H1 (cell line): ENCODE measurements around the gene KMT5C. TPM values are rescaled to one million over a fixed set of nuclear protein-coding genes. Genes with fewer than 3 reads are reported as not detected.

Experiments used
- CTCF ChIA-PET: fragments of 300-600 bp; sonication (Branson Sonifier 250); formaldehyde crosslinking; loops from one replicate; lab custom pipeline; 2021; ENCODE audit not compliant: partially characterized antibody; lab: Charles Lee
- POLR2A ChIA-PET: fragments of 300-600 bp; sonication (Branson Sonifier 250); formaldehyde crosslinking; loops from one replicate; lab custom pipeline; 2021; ENCODE audit warnings: inconsistent platforms; ENCODE audit not compliant: partially characterized antibody; lab: Charles Lee
- DNase-seq, 2 experiments: peaks; one replicate each; pipeline versions ENCODE4 v3.0.0 to v3.0.0-alpha.2; 2010 to 2022; ENCODE audit warnings: low spot score in 2 of 2, low read depth in 1 of 2, mixed read lengths in 1 of 2
- FAIRE-seq: peaks from 2 replicates; lab custom pipeline; 2011; peaks lifted over from hg19 to GRCh38; lab: Jason Lieb, UNC
- H2AFZ ChIP-seq: 2 replicates; pipeline ENCODE4 v1.8.1; 2012; ENCODE audit warnings: low read length, inconsistent platforms
- H2AK5ac ChIP-seq: 2 replicates; pipeline ENCODE4 v1.6.1; 2013; ENCODE audit warnings: low read depth, low read length
- H2BK120ac ChIP-seq: replicated peaks from 2 replicates; pipeline ENCODE3; 2013; ENCODE audit warnings: low read depth, low read length, inconsistent platforms
- H2BK12ac ChIP-seq: 2 replicates; pipeline ENCODE4 v1.6.1; 2013; ENCODE audit warnings: low read depth, low read length
- H2BK15ac ChIP-seq: 2 replicates; pipeline ENCODE4 v1.6.1; 2013; ENCODE audit warnings: low read length
- H2BK20ac ChIP-seq: 2 replicates; pipeline ENCODE4 v1.6.1; 2013; ENCODE audit warnings: low read length
- H2BK5ac ChIP-seq: 2 replicates; pipeline ENCODE4 v1.6.1; 2013; ENCODE audit warnings: low read depth, low read length
- H3K14ac ChIP-seq: 2 replicates; pipeline ENCODE4 v1.6.1; 2013; ENCODE audit warnings: inconsistent platforms; ENCODE audit not compliant: insufficient read length
- H3K18ac ChIP-seq: 2 replicates; pipeline ENCODE4 v1.6.1; 2013; ENCODE audit warnings: low read length; ENCODE audit errors: extremely low read depth
- H3K23ac ChIP-seq: 2 replicates; pipeline ENCODE4 v1.6.1; 2013; ENCODE audit warnings: inconsistent platforms; ENCODE audit not compliant: insufficient read length
- H3K23me2 ChIP-seq: 2 replicates; pipeline ENCODE4 v1.6.1; 2013; ENCODE audit warnings: low read depth, low read length
- H3K27ac ChIP-seq: 2 replicates; pipeline ENCODE4 v1.6.1; 2011; ENCODE audit warnings: low read depth, low read length, inconsistent platforms
- H3K27me3 ChIP-seq, 4 experiments: replicated peaks in 1 of 4; 1 replicate in 1 of 4; 2 replicates in 3 of 4; pipeline versions ENCODE4 v1.6.1 to v1.8.1; 2011 to 2013; ENCODE audit warnings: low read length in 3 of 4, mild to moderate bottlenecking in 3 of 4, inconsistent platforms in 2 of 4, mixed read lengths in 2 of 4, moderate library complexity in 1 of 4; ENCODE audit not compliant: control insufficient read depth in 3 of 4, insufficient read depth in 3 of 4; ENCODE audit errors: extremely low read depth in 1 of 4
- H3K36me3 ChIP-seq, 4 experiments: 2 replicates each; pipeline versions ENCODE4 v1.6.1 to v1.8.1; 2011 to 2013; ENCODE audit warnings: mild to moderate bottlenecking in 4 of 4, low read length in 3 of 4, moderate library complexity in 2 of 4, control low read depth in 1 of 4, inconsistent platforms in 1 of 4; ENCODE audit not compliant: insufficient read depth in 4 of 4, control insufficient read depth in 2 of 4
- H3K4ac ChIP-seq: replicated peaks from 2 replicates; pipeline ENCODE3; 2013; ENCODE audit warnings: low read length, low read depth, mixed read lengths, inconsistent platforms; ENCODE audit not compliant: insufficient read length
- H3K4me1 ChIP-seq, 4 experiments: replicated peaks in 1 of 4; 1 replicate in 1 of 4; 2 replicates in 3 of 4; pipeline versions ENCODE4 v1.6.1 to v1.8.1; 2011 to 2013; ENCODE audit warnings: low read length in 3 of 4, inconsistent platforms in 2 of 4, mixed read lengths in 1 of 4; ENCODE audit not compliant: insufficient read depth in 4 of 4, control insufficient read depth in 3 of 4
- H3K4me2 ChIP-seq, 2 experiments: 2 replicates each; pipeline versions ENCODE4 v1.6.1 to v1.8.1; 2011 to 2013; ENCODE audit warnings: low read depth in 2 of 2, low read length in 2 of 2, control low read depth in 1 of 2, inconsistent platforms in 1 of 2, mild to moderate bottlenecking in 1 of 2; ENCODE audit not compliant: insufficient read depth in 1 of 2
- H3K4me3 ChIP-seq, 4 experiments: fragments of 200-600, 300-600 bp in 1 of 4; sonication (generic), shearing (Covaris generic), sonication (Bioruptor Twin) in 1 of 4; 2 replicates each; pipeline versions ENCODE4 v1.5.1 to v1.8.1; 2011 to 2016; ENCODE audit warnings: low read length in 4 of 4, low read depth in 3 of 4, control low read depth in 2 of 4, inconsistent platforms in 2 of 4, mild to moderate bottlenecking in 2 of 4, mixed read lengths in 1 of 4, moderate library complexity in 1 of 4; ENCODE audit not compliant: insufficient read depth in 2 of 4; ENCODE audit errors: extremely low read depth in 1 of 4
- H3K56ac ChIP-seq: replicated peaks from 2 replicates; pipeline ENCODE3; 2013; ENCODE audit warnings: low read depth, mild to moderate bottlenecking, mixed read lengths, low read length, inconsistent platforms; ENCODE audit not compliant: insufficient read length
- H3K79me1 ChIP-seq: 2 replicates; pipeline ENCODE4 v1.6.1; 2013; ENCODE audit warnings: low read depth, low read length, control low read depth
- H3K79me2 ChIP-seq, 2 experiments: 2 replicates each; pipeline versions ENCODE4 v1.6.1 to v1.8.1; 2012 to 2013; ENCODE audit warnings: low read length in 2 of 2, mild to moderate bottlenecking in 2 of 2, inconsistent platforms in 1 of 2; ENCODE audit not compliant: insufficient read depth in 2 of 2, control insufficient read depth in 1 of 2
- H3K9ac ChIP-seq, 4 experiments: replicated peaks in 1 of 4; 1 replicate in 1 of 4; 2 replicates in 3 of 4; pipeline versions ENCODE4 v1.6.1 to v1.8.1; 2011 to 2013; ENCODE audit warnings: low read depth in 3 of 4, low read length in 3 of 4, control low read depth in 2 of 4, mild to moderate bottlenecking in 2 of 4, moderate library complexity in 2 of 4, inconsistent platforms in 1 of 4; ENCODE audit errors: extremely low read depth in 1 of 4
- H3K9me3 ChIP-seq, 2 experiments: 2 replicates each; pipeline versions ENCODE4 v1.6.1 to v1.8.1; 2012 to 2013; ENCODE audit warnings: mild to moderate bottlenecking in 2 of 2, moderate library complexity in 2 of 2, control low read depth in 1 of 2, inconsistent platforms in 1 of 2, low read depth in 1 of 2, low read length in 1 of 2, mixed read lengths in 1 of 2; ENCODE audit not compliant: insufficient read depth in 2 of 2
- H4K20me1 ChIP-seq, 2 experiments: replicated peaks in 1 of 2; 2 replicates each; pipeline versions ENCODE3 to v1.8.1; 2011 to 2013; ENCODE audit warnings: inconsistent platforms in 2 of 2, low read length in 2 of 2, mild to moderate bottlenecking in 1 of 2; ENCODE audit not compliant: insufficient read depth in 2 of 2, control insufficient read depth in 1 of 2
- H4K5ac ChIP-seq: 2 replicates; pipeline ENCODE4 v1.6.1; 2013; ENCODE audit warnings: low read length, low read depth, mixed read lengths, inconsistent platforms; ENCODE audit not compliant: insufficient read length
- H4K8ac ChIP-seq: 2 replicates; pipeline ENCODE4 v1.8.0; 2013; ENCODE audit warnings: mild to moderate bottlenecking, moderate library complexity, low read length, inconsistent platforms; ENCODE audit not compliant: insufficient read depth; ENCODE audit errors: extremely low read depth
- H4K91ac ChIP-seq: replicated peaks from 2 replicates; pipeline ENCODE3; 2013; ENCODE audit warnings: low read length, mixed read lengths, inconsistent platforms; ENCODE audit not compliant: insufficient read length
- CBX8 ChIP-seq: fragments of 300-800, 300-1000 bp; sonication (generic); IDR thresholded peaks from 2 replicates; pipeline ENCODE4 v1.7.1; 2016; ENCODE audit warnings: low read depth, low read length, borderline replicate concordance
- JUND ChIP-seq: IDR thresholded peaks from 2 replicates; pipeline ENCODE4 v1.6.1; 2011; ENCODE audit warnings: mild to moderate bottlenecking, improper control_type of control experiment, low read length
- KDM1A ChIP-seq: fragments of 200-600, 300-600 bp; sonication (generic); IDR thresholded peaks from 2 replicates; pipeline ENCODE4 v1.7.1; 2016; ENCODE audit warnings: mild to moderate bottlenecking, low read length, borderline replicate concordance
- RFX5 ChIP-seq: IDR thresholded peaks from 2 replicates; pipeline ENCODE4 v1.6.1; 2011; ENCODE audit warnings: low read depth, low read length, improper control_type of control experiment, borderline replicate concordance
- WGBS, 2 experiments: shearing (Covaris generic) in 1 of 2; methylation state at CpG; one replicate each; pipeline versions ENCODE4 v1.1.6 to v1.1.7; 2013 to 2015; ENCODE audit warnings: low lambda C conversion rate in 2 of 2, mixed read lengths in 2 of 2, inconsistent platforms in 1 of 2, low coverage in 1 of 2, missing lambda C conversion rate in 1 of 2; ENCODE audit not compliant: insufficient replicate concordance in 2 of 2, insufficient coverage in 1 of 2, insufficient read length in 1 of 2; ENCODE audit errors: extremely low coverage in 1 of 2, missing lambda C conversion rate in 1 of 2; 5-methylcytosine and 5-hydroxymethylcytosine counted together
- polyA plus RNA-seq, 7 experiments: library from polyadenylated mRNA; depleted of rRNA in 3 of 7; stranded (reverse) in 5 of 7; unstranded in 2 of 7; fragments of >200 nt in 5 of 7; fragments of 200-250 nt in 2 of 7; gene quantifications; 1 replicate in 5 of 7; 2 replicates in 1 of 7; 4 replicates in 1 of 7; pipeline versions ENCODE4 v1.2.1 to v1.2.3, GENCODE V29; 2011 to 2013; ENCODE audit warnings: missing spikeins in 2 of 7, mixed read lengths in 2 of 7
- total RNA-seq: library from RNA; stranded (reverse); fragmentation: NEBNext Ultra II Directional; extraction: Animal tissue kit (Norgen Biotek cat#: 25700); gene quantifications from 2 replicates; pipeline ENCODE4 v1.2.1, GENCODE V29; 2021

The KMT5C gene
- total and polyA plus RNA-seq, 2 of the 8 experiments (the other 6 are each of a cell fraction or from before 2014, with no cell fraction given), result 24.9 to 31.5 TPM

DNA sequence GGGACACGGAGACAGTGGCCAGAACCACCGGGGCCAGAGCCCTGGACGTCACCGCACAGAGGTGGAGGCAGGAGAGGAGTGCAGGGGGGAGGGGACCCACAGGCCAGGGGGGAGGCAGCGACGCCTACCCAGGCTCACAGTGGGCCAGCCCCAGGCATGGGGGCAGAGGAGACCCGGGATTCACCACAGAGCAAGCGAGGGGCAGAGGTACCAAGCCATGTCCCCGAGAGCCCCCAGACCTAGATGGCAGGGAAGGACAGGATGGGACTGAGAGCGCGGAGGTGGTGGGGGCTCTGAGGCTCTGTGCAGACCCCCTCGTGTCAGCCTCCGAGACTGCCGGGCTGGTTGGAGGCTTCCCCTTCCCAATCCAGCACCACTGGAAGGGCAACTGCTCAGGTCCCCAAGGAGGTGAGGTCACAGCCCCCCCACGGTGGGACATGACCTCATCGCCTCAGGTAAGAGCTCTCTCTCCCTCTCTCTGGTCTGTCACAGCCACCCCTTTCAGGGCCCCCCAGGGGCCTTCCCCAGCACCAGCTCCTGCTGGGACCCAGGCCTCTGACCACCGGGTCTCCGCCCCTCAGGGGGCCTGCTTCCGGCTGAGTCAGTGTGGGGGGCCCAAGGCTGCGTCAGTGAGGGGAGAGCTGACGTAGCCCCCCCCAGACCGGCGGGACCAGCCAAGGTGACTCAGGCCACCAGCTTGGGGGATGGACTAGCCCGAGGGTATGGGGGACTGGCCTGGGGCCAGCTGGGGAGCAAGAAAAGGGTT is 32.8 kb downstream of the KMT5C start:
- Histone ChIP-seq H2BK120ac (no peak overlapping the region), H2BK15ac (no peak overlapping the region), H3K23ac (no peak overlapping the region), H3K56ac (no peak overlapping the region), H3K79me1 (no peaks in the 10 kb centered on the region), H3K4me3 (no peak overlapping the region), H2AFZ (no peak overlapping the region), H2BK20ac (peak overlapping the region; percentile 52; the same call in 1 of the 2 replicates), H4K5ac (no peak overlapping the region), H3K27ac (no peak overlapping the region), H3K18ac (peak overlapping the region; percentile 81), H2BK12ac (peak overlapping the region; percentile 85; the same call in 1 of the 2 replicates), H3K4me2 (no peak overlapping the region), H3K9me3 (no peaks in the 10 kb centered on the region), H3K4me1 (peaks cover 5 to 47% (median 39%) of the 10 kb centered on the region in 4 experiments), H3K36me3 (no peaks in the 10 kb centered on the region), H3K79me2 (no peaks in the 10 kb centered on the region), H3K23me2 (peaks cover 19% of the 10 kb centered on the region; the same call in 1 of the 2 replicates), H4K8ac (no peak overlapping the region; the same call in 1 of the 2 replicates), H4K91ac (no peak overlapping the region), H3K27me3 (peaks cover 16 to 54% (median 43%) of the 10 kb centered on the region in 4 experiments), H3K9ac (no peak overlapping the region), H2AK5ac (peak overlapping the region; percentile 24), H4K20me1 (no peaks in the 10 kb centered on the region), H3K14ac (no peak overlapping the region), H2BK5ac (no peak overlapping the region), H3K4ac (no peak overlapping the region)
- FAIRE-seq, result no peak
- no peak for DNase-seq
- POLR2A ChIA-PET, result interaction anchor here (0.6 to 7.1 kb wide), 11 partner anchors 11 to 71 kb away, joined by 3 to 58 read pairs (median 3); partner anchors contain the start of genes COX6B2, KMT5C, RPL28 and TMEM238
- TF ChIP-seq CBX8, result no peak
- TF ChIP-seq JUND, result 0 out of 2 replicates have a peak, but pooled peaks have one; percentile 14
- TF ChIP-seq KDM1A, result no peak
- no peak for TF ChIP-seq RFX5
- 68% methylated on average over 17 of the region's 24 CpGs; no CpG with 5 or more reads in 1 of the 2 experiments for WGBS, 2 experiments
- CTCF ChIA-PET, result interaction anchor here (0.6 to 2.0 kb wide), 9 partner anchors 10 to 204 kb away, joined by 3 to 6 read pairs (median 3); partner anchors contain the start of genes GARIN5B and TMEM238
